ENCODE measurements around the gene MINDY4.

MINDY4 gene

GRCh38 chr7:30879139-30880124, 108.2 kb downstream of the MINDY4 start:
- DNase-seq (ENCODE audit: low spot score), result no peak

- no peak for DNase-seq (ENCODE audit: low spot score)
Measured at GRCh38 chr7:30880125-30880720, 109.0 kb downstream of the MINDY4 start.

GRCh38 chr7:30880941-30881340, 109.7 kb downstream of the MINDY4 start:
- no peak for DNase-seq (ENCODE audit: low spot score)

- no peak for DNase-seq (ENCODE audit: low spot score)
Measured at GRCh38 chr7:30881448-30881847, 110.2 kb downstream of the MINDY4 start.

GRCh38 chr7:30884881-30885280, 113.7 kb downstream of the MINDY4 start:
- no peak for DNase-seq (ENCODE audit: low spot score)

- DNase-seq (ENCODE audit: low spot score), result no peak
Measured at GRCh38 chr7:30886608-30887011, 115.4 kb downstream of the MINDY4 start.

GRCh38 chr7:30887464-30887872, 116.3 kb downstream of the MINDY4 start:
- DNase-seq (ENCODE audit: low spot score), result no peak

GRCh38 chr7:30888747-30889146, 117.5 kb downstream of the MINDY4 start:
- DNase-seq (ENCODE audit: low spot score), result no peak

GRCh38 chr7:30890226-30890625, 119.0 kb downstream of the MINDY4 start:
- DNase-seq (ENCODE audit: low spot score), result no peak

- DNase-seq (ENCODE audit: low spot score), result no peak
Measured at GRCh38 chr7:30893357-30893756, 122.1 kb downstream of the MINDY4 start.

- no peak for DNase-seq (ENCODE audit: low spot score)
Measured at GRCh38 chr7:30894009-30894408, 122.8 kb downstream of the MINDY4 start.

- no peak for DNase-seq (ENCODE audit: low spot score)
Measured at GRCh38 chr7:30894866-30895605, 123.8 kb downstream of the MINDY4 start.

GRCh38 chr7:30896036-30896435, 124.8 kb downstream of the MINDY4 start:
- no peak for DNase-seq (ENCODE audit: low spot score)

GRCh38 chr7:30896783-30897637, 125.8 kb downstream of the MINDY4 start:
- no peak for DNase-seq (ENCODE audit: low spot score)

- no peak for DNase-seq (ENCODE audit: low spot score)
Measured at GRCh38 chr7:30897770-30898169, 126.6 kb downstream of the MINDY4 start.

- DNase-seq (ENCODE audit: low spot score), result no peak
Measured at GRCh38 chr7:30898411-30898810, 127.2 kb downstream of the MINDY4 start.

GRCh38 chr7:30899066-30899465, 127.8 kb downstream of the MINDY4 start:
- no peak for DNase-seq (ENCODE audit: low spot score)

- DNase-seq (ENCODE audit: low spot score), result no peak
Measured at GRCh38 chr7:30899630-30900029, 128.4 kb downstream of the MINDY4 start.

GRCh38 chr7:30900053-30900452, 128.8 kb downstream of the MINDY4 start:
- DNase-seq (ENCODE audit: low spot score), result no peak

- no peak for DNase-seq (ENCODE audit: low spot score)
Measured at GRCh38 chr7:30900803-30901362, 129.7 kb downstream of the MINDY4 start.

- DNase-seq (ENCODE audit: low spot score), result no peak
Measured at GRCh38 chr7:30901856-30902255, 130.6 kb downstream of the MINDY4 start.
